ENCODE data around the gene SMIM1.

The SMIM1 gene, protein sequence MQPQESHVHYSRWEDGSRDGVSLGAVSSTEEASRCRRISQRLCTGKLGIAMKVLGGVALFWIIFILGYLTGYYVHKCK

DNA sequence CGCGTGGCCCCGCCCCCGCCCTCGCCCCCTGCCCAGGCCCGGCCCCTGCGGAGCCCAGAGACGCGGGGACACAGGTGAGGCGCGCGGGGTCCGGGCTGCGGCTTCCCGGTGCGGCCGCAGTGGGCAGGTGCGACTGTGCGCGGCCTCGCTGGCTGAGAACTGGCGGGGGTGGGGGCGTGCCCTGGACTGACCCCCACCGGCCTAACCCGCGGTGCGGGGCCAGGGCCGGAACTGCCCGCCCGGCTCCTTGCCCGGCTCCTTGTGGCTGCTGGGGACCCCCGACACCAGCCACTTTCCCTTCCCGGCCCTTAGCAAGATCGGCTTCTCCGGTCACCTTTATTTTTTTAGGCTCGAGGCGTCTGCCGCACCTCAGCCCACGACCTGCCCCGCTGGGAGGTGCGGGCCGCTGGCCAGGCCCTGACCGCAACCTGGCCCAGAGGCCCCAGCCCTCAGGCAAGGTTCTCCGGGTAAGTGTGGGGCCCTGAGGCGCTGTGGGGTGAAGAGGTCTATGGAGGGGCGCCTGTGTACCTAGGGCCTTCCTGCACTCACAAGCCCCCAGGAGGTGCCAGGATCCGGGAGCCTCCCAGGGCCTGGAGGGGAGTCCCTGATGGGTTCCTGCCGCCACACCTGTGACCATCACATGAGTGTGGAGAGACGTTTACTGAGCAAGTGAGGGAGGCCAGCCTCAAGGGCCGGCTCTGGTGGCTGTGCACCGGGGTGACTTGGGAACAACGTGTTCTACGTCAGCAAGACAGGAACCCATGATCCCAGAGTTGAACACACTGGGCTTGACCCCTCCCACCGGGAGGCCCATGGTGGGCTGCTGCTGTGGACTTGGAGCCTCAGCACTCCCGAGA, at the start of gene SMIM1:
SMIM1 (plus strand) TSS at position 35 of the 857 bp plus-strand sequence. CDS start 2,625 bp downstream, outside the sequence.
- DNase-seq (ENCODE audit: low spot score), result no peak

DNA sequence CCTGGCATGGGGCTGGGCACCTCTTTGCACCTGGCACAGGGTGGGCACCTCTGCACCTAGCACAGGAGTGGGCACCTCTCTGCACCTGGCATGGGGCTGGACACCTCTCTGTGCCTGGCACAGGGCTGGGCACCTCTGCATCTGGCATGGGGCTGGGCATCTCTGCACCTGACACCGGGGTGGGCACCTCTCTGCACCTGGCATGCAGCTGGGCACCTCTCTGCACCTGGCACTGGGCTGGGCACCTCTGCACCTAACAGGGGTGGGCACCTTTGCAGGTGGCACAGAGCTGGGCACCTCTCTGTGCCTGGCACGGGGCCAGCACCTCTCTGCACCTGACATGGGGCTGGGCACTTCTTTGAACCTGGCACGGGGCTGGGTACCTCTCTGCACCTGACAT, 49.7 kb upstream of the SMIM1 start:
- DNase-seq (ENCODE audit: low spot score), result no peak

DNA sequence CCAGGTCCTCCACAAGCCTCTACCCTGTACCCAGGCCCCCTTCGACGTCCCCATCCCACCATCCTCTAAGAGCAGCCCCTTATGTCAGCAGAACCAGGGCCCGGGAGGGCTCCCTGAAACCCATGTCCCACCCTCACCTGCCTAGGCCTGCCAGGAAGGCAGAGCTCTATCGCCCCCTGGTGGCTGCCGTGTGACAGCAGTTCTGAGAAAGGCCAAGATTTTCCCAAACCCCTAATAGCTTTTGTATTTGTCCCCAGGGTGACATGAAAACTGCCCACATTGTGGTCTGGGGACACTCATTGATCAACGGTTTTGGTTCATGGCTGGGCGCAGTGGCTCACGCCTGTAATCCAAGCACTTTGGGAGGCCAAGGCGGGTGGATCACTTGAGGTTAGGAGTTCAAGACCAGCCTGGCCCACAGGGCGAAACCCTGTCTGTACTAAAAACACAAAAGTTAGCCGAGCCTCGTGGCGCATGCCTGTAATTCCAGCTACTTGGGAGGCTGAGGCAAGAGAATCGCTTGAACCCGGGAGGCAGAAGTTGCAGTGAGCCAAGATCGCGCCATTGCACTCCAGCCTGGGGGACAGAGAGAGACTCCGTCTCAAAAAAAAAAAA, 48.0 kb upstream of the SMIM1 start:
- DNase-seq (ENCODE audit: low spot score), result peak; percentile 49

DNA sequence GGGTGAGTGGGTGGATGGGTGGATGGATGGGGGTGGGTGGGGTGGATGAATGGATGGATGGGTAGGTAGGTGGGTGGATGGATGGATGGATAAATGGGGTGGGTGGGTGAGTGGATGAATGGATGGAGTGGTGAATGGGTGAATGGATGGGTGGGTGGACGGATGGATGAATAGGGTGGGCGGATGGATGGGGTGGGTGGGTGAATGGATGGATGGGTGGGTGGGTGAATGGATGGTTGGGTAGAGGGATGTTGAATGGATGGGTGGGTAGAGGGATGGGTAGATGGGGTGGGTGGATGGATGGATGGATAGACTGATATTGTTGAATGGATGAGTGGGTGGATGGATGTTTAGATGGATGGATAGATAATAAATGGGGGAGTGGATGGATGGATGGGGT, 47.2 kb upstream of the SMIM1 start:
- no peak for DNase-seq (ENCODE audit: low spot score)

DNA sequence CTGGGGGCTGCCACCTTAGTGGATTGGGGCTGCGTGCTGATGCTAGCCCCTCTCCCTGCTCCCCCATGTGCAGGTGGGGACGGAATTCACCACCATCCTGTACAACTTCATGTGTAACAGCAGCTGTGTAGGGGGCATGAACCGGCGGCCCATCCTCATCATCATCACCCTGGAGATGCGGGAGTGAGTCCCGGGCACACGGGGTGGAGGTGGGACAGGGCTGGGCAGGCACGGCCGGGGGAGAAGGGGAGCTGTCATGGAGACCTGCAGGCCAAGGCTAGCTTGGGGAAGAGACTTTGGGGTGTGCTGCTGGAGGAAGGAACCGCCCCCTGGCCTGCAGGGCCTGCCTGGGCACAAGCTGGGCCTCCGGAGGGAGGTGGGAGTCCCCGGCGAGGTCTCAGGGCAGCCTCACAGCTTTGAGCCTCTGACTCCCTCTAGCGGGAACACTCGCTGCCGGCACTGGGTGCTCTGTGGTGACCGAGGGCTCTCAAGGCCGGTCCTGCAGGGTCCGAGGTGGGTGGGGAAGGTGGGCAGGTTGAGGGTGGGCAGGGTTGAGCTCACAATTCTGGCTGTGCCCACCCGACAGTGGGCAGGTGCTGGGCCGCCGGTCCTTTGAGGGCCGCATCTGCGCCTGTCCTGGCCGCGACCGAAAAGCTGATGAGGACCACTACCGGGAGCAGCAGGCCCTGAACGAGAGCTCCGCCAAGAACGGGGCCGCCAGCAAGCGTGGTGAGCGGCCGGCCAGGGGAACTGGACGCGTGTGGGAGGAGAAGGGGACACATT, 45.3 kb upstream of the SMIM1 start:
- no peak for DNase-seq (ENCODE audit: low spot score)

DNA sequence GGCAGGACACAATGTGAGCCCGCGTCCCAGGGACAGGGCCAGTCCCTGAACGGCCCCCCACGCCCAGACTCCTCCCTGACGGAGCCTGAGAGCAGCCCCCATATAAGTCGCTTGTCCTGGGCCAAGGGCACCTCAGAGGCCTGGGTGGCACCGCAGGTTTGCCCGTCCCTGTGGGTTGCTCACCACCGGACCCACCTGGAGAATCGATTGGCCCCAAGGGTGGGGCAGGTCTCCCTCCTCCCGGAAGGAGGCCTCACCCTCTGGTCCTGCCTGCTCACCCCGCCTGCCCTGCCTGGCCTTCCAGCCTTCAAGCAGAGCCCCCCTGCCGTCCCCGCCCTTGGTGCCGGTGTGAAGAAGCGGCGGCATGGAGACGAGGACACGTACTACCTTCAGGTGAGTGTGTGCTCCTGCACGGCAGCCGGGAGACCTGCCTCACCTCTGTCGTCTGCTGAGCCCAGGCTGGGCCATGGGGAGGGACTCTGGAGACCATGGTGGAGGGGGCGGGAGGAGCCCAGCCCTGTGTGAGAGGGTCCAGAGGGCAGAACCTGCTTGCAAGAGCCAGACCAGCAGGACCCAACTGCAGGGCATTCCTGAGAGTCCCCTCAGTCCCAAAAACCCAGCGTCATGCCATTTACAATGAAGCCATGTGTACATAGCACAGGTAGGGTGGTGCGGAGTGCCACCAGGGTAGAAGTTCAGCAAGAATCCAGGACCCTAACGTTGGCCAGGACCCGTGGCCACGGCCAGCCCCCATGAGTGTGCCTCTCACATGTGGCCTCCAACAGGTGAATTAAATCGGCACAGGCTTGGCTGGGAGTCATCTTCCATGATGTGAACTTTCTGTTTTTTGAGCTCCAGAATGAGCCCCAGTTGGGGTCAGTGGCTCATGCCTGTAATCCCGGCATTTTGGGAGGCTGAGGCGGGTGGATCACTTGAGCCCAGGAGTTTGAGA, 44.4 kb upstream of the SMIM1 start:
- no peak for DNase-seq (ENCODE audit: low spot score)

DNA sequence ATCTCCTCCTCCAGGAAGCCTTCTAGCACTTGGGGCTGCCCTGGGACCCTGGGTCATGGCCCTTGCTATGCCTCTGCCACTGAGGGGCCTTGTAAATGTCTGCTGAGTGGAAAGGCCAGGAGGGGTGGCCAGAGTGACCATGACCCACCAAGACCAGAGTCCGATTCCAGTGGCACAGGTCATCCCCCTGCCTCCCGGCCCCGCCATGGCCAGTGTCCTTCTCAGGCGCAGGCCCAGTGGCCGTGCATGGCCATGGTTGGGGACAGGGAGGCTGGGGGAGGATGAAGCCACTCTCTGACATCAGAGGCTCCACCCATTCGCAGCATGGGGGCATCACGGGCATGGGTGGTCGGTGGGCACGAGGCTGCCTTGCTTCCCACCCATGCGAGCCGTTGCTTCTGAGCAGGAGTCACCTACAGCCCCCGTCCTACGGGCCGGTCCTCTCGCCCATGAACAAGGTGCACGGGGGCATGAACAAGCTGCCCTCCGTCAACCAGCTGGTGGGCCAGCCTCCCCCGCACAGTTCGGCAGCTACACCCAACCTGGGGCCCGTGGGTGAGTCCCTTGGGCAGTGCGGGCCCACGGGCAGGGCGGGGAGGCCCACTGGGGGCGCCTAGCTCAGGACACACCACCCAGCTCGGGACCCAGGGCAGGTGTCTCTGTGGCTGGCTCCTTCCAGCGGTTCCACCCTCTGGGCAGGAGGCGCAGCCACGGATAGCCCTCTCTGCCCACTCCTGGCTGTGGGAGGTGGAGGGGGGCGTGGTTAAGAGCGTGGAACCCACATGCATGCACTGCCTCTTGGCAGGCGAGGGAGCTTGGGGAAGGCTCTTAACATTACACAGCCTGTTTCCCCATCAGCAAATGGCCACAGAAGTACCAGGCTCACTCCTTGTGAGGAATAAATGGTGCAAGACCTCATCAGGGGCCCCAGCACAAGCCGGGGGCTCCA, 42.7 kb upstream of the SMIM1 start:
- no peak for DNase-seq (ENCODE audit: low spot score)

DNA sequence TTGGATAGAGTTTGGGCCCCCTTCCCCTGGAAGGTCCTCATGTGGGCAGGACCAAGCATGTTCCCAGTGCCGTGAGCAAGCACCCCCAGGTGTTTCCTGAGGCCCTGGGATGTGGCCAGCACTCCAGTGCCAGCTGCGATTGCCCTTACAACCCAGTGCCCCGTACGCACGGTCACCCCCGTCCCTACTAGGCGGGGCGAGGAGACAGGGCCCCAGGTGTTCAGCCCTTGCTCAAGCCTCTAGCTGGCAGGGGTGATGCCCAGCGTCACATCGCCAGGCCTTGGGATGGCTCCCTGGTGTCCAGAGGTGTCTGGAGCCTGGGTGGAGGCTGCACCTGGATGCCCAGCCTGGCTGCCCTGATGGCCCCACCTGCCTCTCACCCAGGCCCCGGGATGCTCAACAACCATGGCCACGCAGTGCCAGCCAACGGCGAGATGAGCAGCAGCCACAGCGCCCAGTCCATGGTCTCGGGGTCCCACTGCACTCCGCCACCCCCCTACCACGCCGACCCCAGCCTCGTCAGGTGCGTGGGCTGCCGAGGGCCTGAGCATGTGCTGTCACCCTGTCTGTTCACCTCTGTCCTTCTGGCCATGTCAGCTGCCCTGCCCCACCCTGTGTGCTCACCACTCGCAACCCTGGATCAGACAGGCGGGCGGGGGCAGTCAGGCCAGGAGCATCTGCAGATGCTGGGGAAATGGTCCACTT, 41.9 kb upstream of the SMIM1 start:
- DNase-seq (ENCODE audit: low spot score), result no peak

DNA sequence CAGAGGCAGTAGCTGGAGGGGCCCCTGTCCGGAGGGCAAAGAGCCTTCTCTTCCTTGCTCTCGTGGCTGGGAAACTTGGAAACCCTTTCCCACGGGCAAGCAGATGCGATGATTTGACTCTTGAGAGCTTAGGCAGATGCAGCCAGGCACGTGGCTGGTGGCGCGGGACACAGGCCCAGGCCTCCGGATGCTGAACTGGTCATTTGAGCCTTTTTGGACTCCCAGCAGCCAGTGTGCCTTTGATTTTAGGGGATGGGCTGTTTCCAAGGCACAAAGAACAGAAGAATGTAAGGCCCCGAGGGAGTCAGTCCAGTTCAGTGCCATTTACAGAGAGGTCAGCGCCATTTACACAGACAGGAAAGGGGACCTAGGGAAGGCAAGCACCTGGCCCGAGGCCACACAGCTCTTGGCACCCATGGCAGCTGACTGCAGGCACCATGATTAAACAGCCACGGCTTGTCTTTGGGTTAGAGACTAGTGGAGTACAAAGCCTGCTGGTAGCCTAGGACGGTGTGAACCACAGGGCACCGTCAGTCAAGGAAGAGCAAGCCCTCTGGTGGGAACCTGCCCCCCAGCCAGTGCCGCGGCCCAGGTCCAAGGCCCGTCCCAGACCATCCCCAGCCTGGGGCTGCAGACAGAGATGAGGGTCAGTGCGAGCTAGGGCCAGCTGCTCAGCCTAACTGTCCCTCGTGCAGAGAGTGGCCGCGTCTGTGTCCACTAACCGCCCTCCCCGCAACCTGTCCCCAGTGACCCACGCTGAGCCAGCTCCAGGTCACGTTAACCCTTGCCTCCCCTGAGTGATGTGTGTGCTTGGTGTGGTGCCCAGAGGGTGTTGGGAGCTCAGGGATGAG, 40.7 kb upstream of the SMIM1 start:
- DNase-seq (ENCODE audit: low spot score), result no peak

DNA sequence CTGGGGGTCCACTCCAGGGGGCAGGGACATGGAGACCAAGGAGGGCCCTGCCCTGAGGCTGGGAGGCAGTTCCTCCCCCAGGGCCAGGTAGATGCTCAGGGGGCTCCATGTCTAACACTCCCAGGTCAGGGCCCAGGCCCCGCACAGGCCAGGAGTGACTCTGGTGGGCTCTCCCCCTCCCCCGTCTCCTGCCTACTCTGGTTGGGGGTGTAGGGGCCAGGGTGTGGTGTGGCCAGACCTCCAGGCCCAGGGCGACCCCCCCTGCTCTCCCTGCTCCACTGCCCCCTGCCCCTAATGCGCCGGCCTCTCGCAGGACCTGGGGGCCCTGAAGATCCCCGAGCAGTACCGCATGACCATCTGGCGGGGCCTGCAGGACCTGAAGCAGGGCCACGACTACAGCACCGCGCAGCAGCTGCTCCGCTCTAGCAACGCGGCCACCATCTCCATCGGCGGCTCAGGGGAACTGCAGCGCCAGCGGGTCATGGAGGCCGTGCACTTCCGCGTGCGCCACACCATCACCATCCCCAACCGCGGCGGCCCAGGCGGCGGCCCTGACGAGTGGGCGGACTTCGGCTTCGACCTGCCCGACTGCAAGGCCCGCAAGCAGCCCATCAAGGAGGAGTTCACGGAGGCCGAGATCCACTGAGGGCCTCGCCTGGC, 40.0 kb upstream of the SMIM1 start:
- no peak for DNase-seq (ENCODE audit: low spot score)

DNA sequence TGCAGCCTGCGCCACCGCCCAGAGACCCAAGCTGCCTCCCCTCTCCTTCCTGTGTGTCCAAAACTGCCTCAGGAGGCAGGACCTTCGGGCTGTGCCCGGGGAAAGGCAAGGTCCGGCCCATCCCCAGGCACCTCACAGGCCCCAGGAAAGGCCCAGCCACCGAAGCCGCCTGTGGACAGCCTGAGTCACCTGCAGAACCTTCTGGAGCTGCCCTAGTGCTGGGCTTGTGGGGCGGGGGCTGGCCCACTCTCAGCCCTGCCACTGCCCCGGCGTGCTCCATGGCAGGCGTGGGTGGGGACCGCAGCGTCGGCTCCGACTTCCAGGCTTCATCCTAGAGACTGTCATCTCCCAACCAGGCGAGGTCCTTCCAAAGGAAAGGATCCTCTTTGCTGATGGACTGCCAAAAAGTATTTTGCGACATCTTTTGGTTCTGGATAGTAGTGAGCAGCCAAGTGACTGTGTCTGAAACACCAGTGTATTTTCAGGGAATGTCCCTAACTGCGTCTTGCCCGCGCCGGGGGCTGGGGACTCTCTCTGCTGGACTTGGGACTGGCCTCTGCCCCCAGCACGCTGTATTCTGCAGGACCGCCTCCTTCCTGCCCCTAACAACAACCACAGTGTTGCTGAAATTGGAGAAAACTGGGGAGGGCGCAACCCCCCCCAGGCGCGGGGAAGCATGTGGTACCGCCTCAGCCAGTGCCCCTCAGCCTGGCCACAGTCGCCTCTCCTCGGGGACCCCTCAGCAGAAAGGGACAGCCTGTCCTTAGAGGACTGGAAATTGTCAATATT, 39.3 kb upstream of the SMIM1 start:
- no peak for DNase-seq (ENCODE audit: low spot score)

DNA sequence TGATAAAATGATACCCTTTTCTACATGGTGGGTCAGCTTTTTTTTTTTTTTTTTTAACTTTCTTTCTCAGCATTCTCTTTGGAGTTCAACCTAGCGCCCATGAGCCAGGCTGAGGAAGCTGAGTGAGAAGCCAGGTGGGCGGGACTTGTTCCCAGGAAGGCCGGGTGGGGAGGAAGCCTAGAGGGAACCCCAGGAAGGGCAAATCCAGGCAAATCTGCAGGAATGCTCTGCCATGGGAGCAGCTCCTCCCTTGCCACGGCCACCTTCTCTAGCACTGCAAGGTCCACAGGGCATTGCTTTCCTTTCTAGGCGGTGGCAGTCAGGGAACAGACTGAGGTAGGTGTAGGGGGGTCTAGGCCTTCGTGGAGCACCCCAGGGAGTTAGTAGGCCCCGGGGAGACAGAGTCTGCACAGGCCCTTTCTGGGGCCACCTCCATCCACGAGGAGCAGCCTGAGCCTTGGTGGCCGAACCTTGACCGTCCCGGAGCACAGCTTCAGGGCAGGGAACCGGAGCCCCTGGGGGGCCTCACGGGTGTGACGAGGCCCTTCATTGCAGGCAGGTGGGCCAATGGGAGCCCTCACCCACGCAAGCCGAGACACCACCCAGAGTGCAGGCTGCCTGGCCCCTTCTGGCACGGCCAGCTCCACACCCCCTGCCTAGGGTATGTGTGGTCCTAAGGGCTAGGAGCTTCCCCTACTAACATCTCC, 38.5 kb upstream of the SMIM1 start:
- DNase-seq (ENCODE audit: low spot score), result no peak

DNA sequence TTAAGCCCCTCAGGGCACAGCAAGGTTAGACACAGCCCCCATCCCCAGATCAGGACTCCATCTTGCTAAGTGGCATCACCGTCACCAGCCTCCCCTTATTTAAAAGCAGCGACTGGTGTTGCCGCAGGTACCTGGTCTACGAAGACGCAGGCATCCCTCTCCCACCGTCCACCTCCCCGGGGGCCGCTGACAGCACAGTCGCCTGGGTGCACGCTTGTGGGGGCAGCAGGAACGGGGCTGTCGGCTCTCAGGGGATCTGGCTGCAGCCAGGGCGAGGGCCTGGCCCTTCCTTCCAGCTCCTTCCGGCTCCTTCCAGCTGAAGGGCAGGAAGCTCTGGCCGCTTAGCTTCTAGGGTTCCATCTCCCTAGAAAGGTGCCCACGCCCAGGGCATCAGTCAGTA, 37.9 kb upstream of the SMIM1 start:
- DNase-seq (ENCODE audit: low spot score), result no peak

DNA sequence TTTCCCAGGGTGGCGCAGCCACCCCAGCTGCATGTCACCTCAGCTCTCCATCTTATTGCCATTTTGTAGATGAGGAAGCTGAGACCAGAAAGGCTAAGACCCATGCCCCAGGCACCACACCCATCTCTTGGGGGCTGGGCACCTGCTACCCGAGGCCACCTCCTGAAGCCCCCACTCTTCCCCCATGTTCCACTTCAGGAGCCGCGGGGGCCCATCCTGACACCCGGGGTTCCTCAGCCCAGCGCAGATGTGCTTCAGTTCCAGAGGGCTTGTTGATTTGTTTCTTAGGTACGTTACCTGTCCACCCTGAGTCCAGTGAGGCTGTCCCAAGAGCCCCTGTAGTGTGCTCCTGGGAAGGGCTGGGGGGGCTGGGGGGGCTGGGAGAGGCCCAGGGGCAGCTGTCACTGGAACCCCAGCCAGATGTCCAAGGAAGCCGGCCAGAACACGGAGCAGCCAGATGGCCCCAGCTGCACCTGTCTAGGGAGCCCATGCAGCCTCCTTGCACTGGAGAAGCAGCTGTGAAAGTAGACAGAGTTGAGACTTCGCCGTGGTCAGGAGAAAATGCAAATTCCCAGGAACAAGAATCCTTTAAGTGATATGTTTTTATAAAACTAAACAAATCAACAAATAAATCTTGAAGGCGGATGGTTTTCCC, 37.4 kb upstream of the SMIM1 start:
- DNase-seq (ENCODE audit: low spot score), result no peak

DNA sequence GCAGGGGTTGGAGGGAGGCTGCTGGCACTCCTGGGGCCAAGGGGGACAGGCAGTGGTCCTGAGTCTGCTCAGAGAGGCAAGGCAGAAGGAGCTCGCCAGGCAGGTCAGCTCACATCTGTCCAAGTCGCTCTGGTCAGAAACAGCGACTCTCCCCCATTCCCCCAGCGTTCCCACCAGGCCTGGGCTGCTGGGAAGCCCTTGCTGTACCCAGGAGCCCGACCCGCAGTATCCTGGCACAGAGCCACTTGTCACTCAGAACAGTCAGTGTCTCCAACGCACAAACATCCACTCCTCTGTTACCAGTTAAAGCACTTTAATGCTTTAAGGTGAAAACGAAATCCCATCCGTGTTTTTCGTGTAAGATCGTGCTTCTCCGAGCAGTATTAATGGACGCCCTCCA, 36.9 kb upstream of the SMIM1 start:
- no peak for DNase-seq (ENCODE audit: low spot score)

DNA sequence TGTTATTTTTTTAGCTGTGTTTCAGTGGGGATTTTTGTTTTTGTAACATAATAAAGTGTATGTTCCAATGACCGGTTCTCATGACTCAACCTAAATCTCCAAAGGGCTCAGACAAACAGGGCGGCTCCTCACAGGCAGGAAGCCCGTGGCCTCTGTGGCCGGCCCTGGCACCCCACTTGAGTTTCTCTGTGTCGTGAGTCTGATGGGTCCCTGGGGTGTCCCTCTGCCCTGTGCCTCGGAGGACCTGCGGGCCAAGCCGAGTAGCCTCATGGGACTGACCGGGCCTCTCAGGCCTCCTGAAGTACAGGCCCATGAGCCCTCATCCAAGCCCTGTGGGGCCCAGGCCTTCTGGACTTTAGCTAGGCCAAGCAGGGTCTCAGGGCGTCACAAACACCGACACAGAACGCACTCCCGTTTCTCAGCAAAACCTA, 36.4 kb upstream of the SMIM1 start:
- DNase-seq (ENCODE audit: low spot score), result no peak
